Measurements from ENCODE around the gene HEXIM1.

HEXIM1 gene

GRCh38 chr17:45186801-45187354 is 38.6 kb downstream of the HEXIM1 start:
- Histone ChIP-seq H3K4me1 (ENCODE audit: control insufficient read depth, insufficient read depth, low read length, poor library complexity, severe bottlenecking) (no peaks in the 10 kb centered on the region), H3K9me3 (ENCODE audit: control insufficient read depth, low read length) (no peaks in the 10 kb centered on the region), H3K4me3 (ENCODE audit: extremely low read depth, insufficient read depth, low read length, poor library complexity, severe bottlenecking) (no peak overlapping the region), H3K36me3 (ENCODE audit: control insufficient read depth, insufficient read depth, low read length) (no peaks in the 10 kb centered on the region), H3K27ac (ENCODE audit: low read depth, low read length, severe bottlenecking) (no peak overlapping the region)
- 92 to 98% methylated on average over 6 to 7 of the region's 7 CpGs for WGBS, 2 experiments (ENCODE audit: insufficient coverage in 2 of 2)

GRCh38 chr17:45189009-45189408 is 40.7 kb downstream of the HEXIM1 start:
- H3K27ac ChIP-seq (ENCODE audit: low read depth, low read length, severe bottlenecking): no peak overlapping the region
- H3K4me1 ChIP-seq (ENCODE audit: control insufficient read depth, insufficient read depth, low read length, poor library complexity, severe bottlenecking): no peaks in the 10 kb centered on the region
- no peaks in the 10 kb centered on the region for H3K36me3 ChIP-seq (ENCODE audit: control insufficient read depth, insufficient read depth, low read length)
- WGBS, 2 experiments (ENCODE audit: insufficient coverage in 2 of 2): 100% methylated on average over 1 of the region's 2 CpGs; no CpG with 5 or more reads in 1 of the 2 experiments
- no peaks in the 10 kb centered on the region for H3K9me3 ChIP-seq (ENCODE audit: control insufficient read depth, low read length)
- H3K4me3 ChIP-seq (ENCODE audit: extremely low read depth, insufficient read depth, low read length, poor library complexity, severe bottlenecking): no peak overlapping the region

- WGBS, 2 experiments (ENCODE audit: insufficient coverage in 2 of 2): 83 to 91% methylated on average over 7 to 8 of the region's 11 CpGs
- Histone ChIP-seq H3K27ac (ENCODE audit: low read depth, low read length, severe bottlenecking) (no peak overlapping the region), H3K4me1 (ENCODE audit: control insufficient read depth, insufficient read depth, low read length, poor library complexity, severe bottlenecking) (no peaks in the 10 kb centered on the region), H3K36me3 (ENCODE audit: control insufficient read depth, insufficient read depth, low read length) (no peaks in the 10 kb centered on the region), H3K9me3 (ENCODE audit: control insufficient read depth, low read length) (no peaks in the 10 kb centered on the region), H3K4me3 (ENCODE audit: extremely low read depth, insufficient read depth, low read length, poor library complexity, severe bottlenecking) (no peak overlapping the region)
Measured at GRCh38 chr17:45190503-45191255, 42.4 kb downstream of the HEXIM1 start.

- Histone ChIP-seq H3K4me1 (ENCODE audit: control insufficient read depth, insufficient read depth, low read length, poor library complexity, severe bottlenecking) (peaks cover 13% of the 10 kb centered on the region), H3K27ac (ENCODE audit: low read depth, low read length, severe bottlenecking) (no peak overlapping the region), H3K9me3 (ENCODE audit: control insufficient read depth, low read length) (no peaks in the 10 kb centered on the region), H3K4me3 (ENCODE audit: extremely low read depth, insufficient read depth, low read length, poor library complexity, severe bottlenecking) (no peak overlapping the region), H3K36me3 (ENCODE audit: control insufficient read depth, insufficient read depth, low read length) (no peaks in the 10 kb centered on the region)
Measured at GRCh38 chr17:45195424-45195823, 47.1 kb downstream of the HEXIM1 start.

GRCh38 chr17:45197108-45197507 is 48.8 kb downstream of the HEXIM1 start:
- Histone ChIP-seq H3K36me3 (ENCODE audit: control insufficient read depth, insufficient read depth, low read length) (no peaks in the 10 kb centered on the region), H3K4me3 (ENCODE audit: extremely low read depth, insufficient read depth, low read length, poor library complexity, severe bottlenecking) (no peak overlapping the region), H3K4me1 (ENCODE audit: control insufficient read depth, insufficient read depth, low read length, poor library complexity, severe bottlenecking) (peaks cover 13% of the 10 kb centered on the region), H3K9me3 (ENCODE audit: control insufficient read depth, low read length) (no peaks in the 10 kb centered on the region), H3K27ac (ENCODE audit: low read depth, low read length, severe bottlenecking) (peak overlapping the region; percentile 83)
- 75 to 100% methylated on average over 2 to 6 of the region's 6 CpGs for WGBS, 2 experiments (ENCODE audit: insufficient coverage in 2 of 2)

GRCh38 chr17:45197555-45198334 is 49.5 kb downstream of the HEXIM1 start:
- H3K4me1 ChIP-seq (ENCODE audit: control insufficient read depth, insufficient read depth, low read length, poor library complexity, severe bottlenecking): peaks cover 13% of the 10 kb centered on the region
- 0 to 2% methylated on average over 9 to 14 of the region's 16 CpGs for WGBS, 2 experiments (ENCODE audit: insufficient coverage in 2 of 2)
- H3K36me3 ChIP-seq (ENCODE audit: control insufficient read depth, insufficient read depth, low read length): no peaks in the 10 kb centered on the region
- H3K27ac ChIP-seq (ENCODE audit: low read depth, low read length, severe bottlenecking): peak overlapping the region; percentile 83
- H3K4me3 ChIP-seq (ENCODE audit: extremely low read depth, insufficient read depth, low read length, poor library complexity, severe bottlenecking): no peak overlapping the region
- H3K9me3 ChIP-seq (ENCODE audit: control insufficient read depth, low read length): no peaks in the 10 kb centered on the region

GRCh38 chr17:45200701-45201100 is 52.4 kb downstream of the HEXIM1 start:
- WGBS, 2 experiments (ENCODE audit: insufficient coverage in 2 of 2): 65 to 76% methylated on average over 4 to 8 of the region's 9 CpGs

GRCh38 chr17:45201457-45201856 is 53.2 kb downstream of the HEXIM1 start:
- Histone ChIP-seq H3K9me3 (ENCODE audit: control insufficient read depth, low read length) (no peaks in the 10 kb centered on the region), H3K4me1 (ENCODE audit: control insufficient read depth, insufficient read depth, low read length, poor library complexity, severe bottlenecking) (peaks cover 13% of the 10 kb centered on the region), H3K4me3 (ENCODE audit: extremely low read depth, insufficient read depth, low read length, poor library complexity, severe bottlenecking) (no peak overlapping the region), H3K36me3 (ENCODE audit: control insufficient read depth, insufficient read depth, low read length) (no peaks in the 10 kb centered on the region), H3K27ac (ENCODE audit: low read depth, low read length, severe bottlenecking) (no peak overlapping the region)
- 92 to 93% methylated on average over 2 to 3 of the region's 4 CpGs for WGBS, 2 experiments (ENCODE audit: insufficient coverage in 2 of 2)

More at GRCh38 chr17:45200701-45201100, 52.4 kb downstream of the HEXIM1 start:
- Histone ChIP-seq H3K4me3 (ENCODE audit: extremely low read depth, insufficient read depth, low read length, poor library complexity, severe bottlenecking) (no peak overlapping the region), H3K27ac (ENCODE audit: low read depth, low read length, severe bottlenecking) (no peak overlapping the region), H3K4me1 (ENCODE audit: control insufficient read depth, insufficient read depth, low read length, poor library complexity, severe bottlenecking) (peaks cover 13% of the 10 kb centered on the region), H3K36me3 (ENCODE audit: control insufficient read depth, insufficient read depth, low read length) (no peaks in the 10 kb centered on the region), H3K9me3 (ENCODE audit: control insufficient read depth, low read length) (no peaks in the 10 kb centered on the region)

Measured in mesodermal cell (in vitro differentiated cells).